Liver (tissue), 9 donors: ENCODE measurements around the gene LMX1B. TPM values are rescaled to one million over a fixed set of nuclear protein-coding genes. Genes with fewer than 3 reads are reported as not detected.

Experiments used
- DNase-seq: peaks from one replicate; pipeline ENCODE4 v3.0.0-alpha.2; 2017; ENCODE audit warnings: low spot score
- H3K27ac ChIP-seq, 2 donors: one replicate each; pipeline ENCODE4 v1.7.0; 2013; ENCODE audit warnings: inconsistent platforms in 2 of 2, low read length in 2 of 2, control low read depth in 1 of 2, low read depth in 1 of 2, mild to moderate bottlenecking in 1 of 2
- H3K27me3 ChIP-seq, 4 donors: one replicate each; pipeline versions ENCODE4 v1.6.1 to v1.7.0; 2013; ENCODE audit warnings: low read length in 3 of 4, inconsistent platforms in 1 of 4, mild to moderate bottlenecking in 1 of 4, moderate library complexity in 1 of 4; ENCODE audit not compliant: control insufficient read depth in 4 of 4, insufficient read depth in 4 of 4
- H3K36me3 ChIP-seq, 4 donors: one replicate each; pipeline versions ENCODE4 v1.6.1 to v1.7.0; 2013; ENCODE audit warnings: low read length in 3 of 4, mild to moderate bottlenecking in 3 of 4, low read depth in 1 of 4, moderate library complexity in 1 of 4; ENCODE audit not compliant: control insufficient read depth in 4 of 4, insufficient read depth in 3 of 4
- H3K4me1 ChIP-seq, 4 donors: one replicate each; pipeline versions ENCODE4 v1.6.1 to v1.7.0; 2013; ENCODE audit warnings: low read length in 3 of 4, mild to moderate bottlenecking in 3 of 4, moderate library complexity in 1 of 4; ENCODE audit not compliant: control insufficient read depth in 4 of 4, insufficient read depth in 4 of 4
- H3K4me3 ChIP-seq, 3 donors: one replicate each; pipeline versions ENCODE4 v1.6.1 to v1.7.0; 2013; ENCODE audit warnings: low read length in 3 of 3, control low read depth in 1 of 3, low read depth in 1 of 3, mild to moderate bottlenecking in 1 of 3
- H3K9ac ChIP-seq, 2 donors: one replicate each; pipeline ENCODE4 v1.7.0; 2013; ENCODE audit warnings: low read length in 2 of 2, mild to moderate bottlenecking in 2 of 2, moderate library complexity in 2 of 2, control low read depth in 1 of 2, low read depth in 1 of 2
- H3K9me3 ChIP-seq, 4 donors: one replicate each; pipeline versions ENCODE4 v1.6.1 to v1.7.0; 2013; ENCODE audit warnings: low read length in 3 of 4; ENCODE audit not compliant: control insufficient read depth in 4 of 4
- EGR1 ChIP-seq, 2 donors: IDR thresholded peaks; 2 replicates each; pipeline ENCODE4 v1.6.1; 2016 to 2018; ENCODE audit warnings: antibody characterized with exemption in 2 of 2, low read depth in 2 of 2
- FOXA1 ChIP-seq: IDR thresholded peaks from 2 replicates; pipeline ENCODE4 v1.6.1; 2016; ENCODE audit warnings: antibody characterized with exemption
- FOXA2 ChIP-seq: IDR thresholded peaks from 2 replicates; pipeline ENCODE4 v1.6.1; 2016; ENCODE audit warnings: antibody characterized with exemption
- GABPA ChIP-seq, 2 donors: IDR thresholded peaks in 1 of 2; conservative IDR thresholded peaks in 1 of 2; 2 replicates each; pipeline ENCODE4 v1.6.1; 2016; ENCODE audit warnings: antibody characterized with exemption in 2 of 2, mild to moderate bottlenecking in 1 of 2, moderate library complexity in 1 of 2
- HNF4A ChIP-seq, 2 donors: conservative IDR thresholded peaks; 2 replicates each; pipeline ENCODE4 v1.6.1; 2016; ENCODE audit warnings: antibody characterized with exemption in 2 of 2, mild to moderate bottlenecking in 2 of 2
- HNF4G ChIP-seq: IDR thresholded peaks from 2 replicates; pipeline ENCODE4 v1.6.1; 2016; ENCODE audit warnings: antibody characterized with exemption
- JUND ChIP-seq, 2 donors: IDR thresholded peaks; 2 replicates each; pipeline ENCODE4 v1.6.1; 2016; ENCODE audit warnings: antibody characterized with exemption in 2 of 2
- NR2F2 ChIP-seq: IDR thresholded peaks from 2 replicates; pipeline ENCODE4 v1.6.1; 2016; ENCODE audit warnings: antibody characterized with exemption
- RAD21 ChIP-seq, 2 donors: IDR thresholded peaks; 2 replicates each; pipeline ENCODE4 v1.6.1; 2016; ENCODE audit warnings: antibody characterized with exemption in 2 of 2, mild to moderate bottlenecking in 2 of 2
- RXRA ChIP-seq, 2 donors: IDR thresholded peaks; 2 replicates each; pipeline ENCODE4 v1.6.1; 2017 to 2018; ENCODE audit warnings: antibody characterized with exemption in 2 of 2, mild to moderate bottlenecking in 1 of 2
- SP1 ChIP-seq: IDR thresholded peaks from 2 replicates; pipeline ENCODE4 v1.6.1; 2018; ENCODE audit warnings: antibody characterized with exemption, mild to moderate bottlenecking
- TAF1 ChIP-seq: conservative IDR thresholded peaks from 2 replicates; pipeline ENCODE4 v1.6.1; 2016; ENCODE audit warnings: antibody characterized with exemption, mild to moderate bottlenecking
- YY1 ChIP-seq: IDR thresholded peaks from 2 replicates; pipeline ENCODE4 v1.6.1; 2016; ENCODE audit warnings: antibody characterized with exemption, mild to moderate bottlenecking
- WGBS: extraction: QIAGEN DNeasy Blood & Tissue Kit; methylation state at CpG from one replicate; pipeline ENCODE4 v1.1.7; 2013; 5-methylcytosine and 5-hydroxymethylcytosine counted together
- polyA plus RNA-seq, 2 donors: library from polyadenylated mRNA; stranded (reverse) in 1 of 2; unstranded in 1 of 2; fragments of 200-250 nt in 1 of 2; fragments of >200 nt in 1 of 2; fragmentation: Nextera tagmentation in 1 of 2; extraction: Ambion mirVana in 1 of 2; gene quantifications; one replicate each; pipeline versions ENCODE4 v1.2.1 to v1.2.3, GENCODE V29; 2013 to 2015
- total RNA-seq, 2 donors: library from RNA; depleted of rRNA; stranded (reverse); fragments of >200 nt; gene quantifications; one replicate each; pipeline ENCODE4 v1.2.3, GENCODE V29; 2014
- TF ChIP-seq, protein P1 (sequence below): IDR thresholded peaks from 2 replicates; pipeline ENCODE4 v1.6.1; 2016; ENCODE audit warnings: antibody characterized with exemption
- TF ChIP-seq, protein P2 (sequence below): IDR thresholded peaks from 2 replicates; pipeline ENCODE4 v1.6.1; 2016; ENCODE audit warnings: antibody characterized with exemption
- TF ChIP-seq, protein P3 (sequence below): fragments of 150-350 bp; IDR thresholded peaks from 2 replicates; pipeline ENCODE4 v1.5.1; 2017; ENCODE audit warnings: improper control_type of control experiment, low read depth, low read length; ENCODE audit not compliant: missing input control
- TF ChIP-seq, protein P4 (sequence below): IDR thresholded peaks from 2 replicates; pipeline ENCODE4 v1.6.1; 2016; ENCODE audit warnings: antibody characterized with exemption, mild to moderate bottlenecking
- TF ChIP-seq, protein P5 (sequence below): IDR thresholded peaks from 2 replicates; pipeline ENCODE4 v1.6.1; 2016; ENCODE audit warnings: antibody characterized with exemption
- donor health status: healthy.
- donor health status: healthy.
- donor health status: healthy.
- donor health status: healthy.
- donor health status: healthy.

The LMX1B gene
- total and polyA plus RNA-seq, 4 donors = not detected

DNA sequence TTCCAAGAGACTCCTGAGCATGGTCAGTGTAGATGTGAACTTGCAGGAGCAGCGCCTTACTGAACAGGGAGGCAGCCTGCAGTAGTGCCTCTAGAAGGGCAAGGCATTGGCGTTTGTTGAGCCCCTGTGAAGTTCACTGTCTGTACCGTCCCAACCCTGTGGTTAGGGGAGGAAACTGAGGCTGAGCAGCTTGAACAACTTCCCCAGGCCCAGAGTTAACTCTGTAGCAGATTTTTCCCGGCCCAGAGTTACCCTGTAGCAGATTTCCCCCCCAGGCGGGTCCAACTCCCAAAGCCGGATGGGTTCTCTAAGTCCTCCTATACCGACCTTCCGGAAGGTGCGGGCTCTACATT lies 9.6 kb downstream of the LMX1B start:
- H3K36me3 ChIP-seq = no peaks in the 10 kb centered on the region
- WGBS = 13% methylated on average over 9 of the region's 9 CpGs
- no peak for DNase-seq
- H3K4me1 ChIP-seq = peaks cover 6 to 17% (median 14%) of the 10 kb centered on the region in 4 donors
- H3K9ac ChIP-seq = no peak overlapping the region
- no peaks in the 10 kb centered on the region for H3K9me3 ChIP-seq
- TF ChIP-seq FOXA2 (no peak), HNF4G (no peak), FOXA1 (no peak), RAD21 (IDR thresholded peaks at IDR 0.05) (no peak)
- TF ChIP-seq, protein P1, sequence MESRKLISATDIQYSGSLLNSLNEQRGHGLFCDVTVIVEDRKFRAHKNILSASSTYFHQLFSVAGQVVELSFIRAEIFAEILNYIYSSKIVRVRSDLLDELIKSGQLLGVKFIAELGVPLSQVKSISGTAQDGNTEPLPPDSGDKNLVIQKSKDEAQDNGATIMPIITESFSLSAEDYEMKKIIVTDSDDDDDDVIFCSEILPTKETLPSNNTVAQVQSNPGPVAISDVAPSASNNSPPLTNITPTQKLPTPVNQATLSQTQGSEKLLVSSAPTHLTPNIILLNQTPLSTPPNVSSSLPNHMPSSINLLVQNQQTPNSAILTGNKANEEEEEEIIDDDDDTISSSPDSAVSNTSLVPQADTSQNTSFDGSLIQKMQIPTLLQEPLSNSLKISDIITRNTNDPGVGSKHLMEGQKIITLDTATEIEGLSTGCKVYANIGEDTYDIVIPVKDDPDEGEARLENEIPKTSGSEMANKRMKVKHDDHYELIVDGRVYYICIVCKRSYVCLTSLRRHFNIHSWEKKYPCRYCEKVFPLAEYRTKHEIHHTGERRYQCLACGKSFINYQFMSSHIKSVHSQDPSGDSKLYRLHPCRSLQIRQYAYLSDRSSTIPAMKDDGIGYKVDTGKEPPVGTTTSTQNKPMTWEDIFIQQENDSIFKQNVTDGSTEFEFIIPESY = no peak
- TF ChIP-seq, protein P2, sequence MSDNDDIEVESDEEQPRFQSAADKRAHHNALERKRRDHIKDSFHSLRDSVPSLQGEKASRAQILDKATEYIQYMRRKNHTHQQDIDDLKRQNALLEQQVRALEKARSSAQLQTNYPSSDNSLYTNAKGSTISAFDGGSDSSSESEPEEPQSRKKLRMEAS = no peak
- peaks cover 13 to 44% (median 27%) of the 10 kb centered on the region in 4 donors for H3K27me3 ChIP-seq
- H3K4me3 ChIP-seq = no peak overlapping the region
- no peak overlapping the region for H3K27ac ChIP-seq

DNA sequence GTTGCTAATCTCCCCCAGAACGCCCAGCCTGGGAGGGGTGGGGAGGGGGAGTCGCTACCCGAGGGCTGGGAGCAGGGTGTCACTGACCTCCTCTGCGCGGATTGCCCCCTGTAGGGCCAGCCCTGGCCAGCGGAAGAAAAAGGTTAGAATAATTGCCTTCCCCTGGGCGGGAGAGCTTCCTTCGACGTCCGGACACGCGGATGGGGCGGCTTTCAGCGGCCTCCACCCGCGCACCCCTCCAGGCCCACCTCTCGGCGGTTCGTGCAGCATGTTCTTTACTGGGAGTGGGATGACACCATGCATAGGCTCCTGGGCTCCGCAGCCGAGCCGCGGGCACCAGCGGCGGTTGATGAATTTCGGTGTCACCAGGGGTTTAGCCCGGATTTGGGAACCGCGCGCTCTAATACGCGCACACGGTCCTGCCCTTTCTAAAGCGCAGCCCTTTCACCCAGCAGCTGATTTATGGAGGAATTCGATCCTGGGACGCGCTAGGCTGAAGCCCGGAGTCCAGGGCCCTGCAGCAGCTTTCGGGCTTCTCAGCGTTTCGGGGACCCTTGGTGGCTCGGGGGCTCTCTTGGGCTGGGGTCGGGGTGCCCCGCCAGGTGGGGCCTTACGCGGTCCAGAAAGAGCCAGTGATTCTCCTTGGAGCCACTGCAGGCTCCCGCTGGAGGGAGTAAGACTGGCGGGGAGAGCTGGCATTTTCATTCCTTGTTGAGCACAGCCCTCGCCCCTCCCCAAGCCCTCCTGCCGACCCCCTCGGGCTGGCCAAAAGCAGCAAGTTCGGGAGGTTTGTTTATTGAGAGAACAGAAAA lies 10.1 kb downstream of the LMX1B start:
- H3K9me3 ChIP-seq = no peaks in the 10 kb centered on the region
- H3K27ac ChIP-seq = no peak overlapping the region
- no peak overlapping the region for H3K4me3 ChIP-seq
- no peaks in the 10 kb centered on the region for H3K36me3 ChIP-seq
- no peak for DNase-seq
- no peak overlapping the region for H3K9ac ChIP-seq
- WGBS = 8% methylated on average over 52 of the region's 52 CpGs
- TF ChIP-seq TAF1 (no peak), YY1 (no peak), HNF4G (no peak), RAD21 (IDR thresholded peaks at IDR 0.05) (no peak), EGR1 (IDR thresholded peaks at IDR 0.05; ENCODE audit: low read depth in 2 of 2) (no peak), RXRA (IDR thresholded peaks at IDR 0.05) (no peak), FOXA2 (no peak), NR2F2 (no peak), SP1 (no peak), JUND (IDR thresholded peaks at IDR 0.05) (no peak), FOXA1 (no peak), HNF4A (conservative IDR thresholded peaks at IDR 0.05) (no peak), GABPA (IDR thresholded peaks at IDR 0.05 in 1 of 2, conservative IDR thresholded peaks at IDR 0.05 in 1 of 2) (no peak)
- TF ChIP-seq, protein P3, sequence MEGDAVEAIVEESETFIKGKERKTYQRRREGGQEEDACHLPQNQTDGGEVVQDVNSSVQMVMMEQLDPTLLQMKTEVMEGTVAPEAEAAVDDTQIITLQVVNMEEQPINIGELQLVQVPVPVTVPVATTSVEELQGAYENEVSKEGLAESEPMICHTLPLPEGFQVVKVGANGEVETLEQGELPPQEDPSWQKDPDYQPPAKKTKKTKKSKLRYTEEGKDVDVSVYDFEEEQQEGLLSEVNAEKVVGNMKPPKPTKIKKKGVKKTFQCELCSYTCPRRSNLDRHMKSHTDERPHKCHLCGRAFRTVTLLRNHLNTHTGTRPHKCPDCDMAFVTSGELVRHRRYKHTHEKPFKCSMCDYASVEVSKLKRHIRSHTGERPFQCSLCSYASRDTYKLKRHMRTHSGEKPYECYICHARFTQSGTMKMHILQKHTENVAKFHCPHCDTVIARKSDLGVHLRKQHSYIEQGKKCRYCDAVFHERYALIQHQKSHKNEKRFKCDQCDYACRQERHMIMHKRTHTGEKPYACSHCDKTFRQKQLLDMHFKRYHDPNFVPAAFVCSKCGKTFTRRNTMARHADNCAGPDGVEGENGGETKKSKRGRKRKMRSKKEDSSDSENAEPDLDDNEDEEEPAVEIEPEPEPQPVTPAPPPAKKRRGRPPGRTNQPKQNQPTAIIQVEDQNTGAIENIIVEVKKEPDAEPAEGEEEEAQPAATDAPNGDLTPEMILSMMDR = no peak
- TF ChIP-seq, protein P4, sequence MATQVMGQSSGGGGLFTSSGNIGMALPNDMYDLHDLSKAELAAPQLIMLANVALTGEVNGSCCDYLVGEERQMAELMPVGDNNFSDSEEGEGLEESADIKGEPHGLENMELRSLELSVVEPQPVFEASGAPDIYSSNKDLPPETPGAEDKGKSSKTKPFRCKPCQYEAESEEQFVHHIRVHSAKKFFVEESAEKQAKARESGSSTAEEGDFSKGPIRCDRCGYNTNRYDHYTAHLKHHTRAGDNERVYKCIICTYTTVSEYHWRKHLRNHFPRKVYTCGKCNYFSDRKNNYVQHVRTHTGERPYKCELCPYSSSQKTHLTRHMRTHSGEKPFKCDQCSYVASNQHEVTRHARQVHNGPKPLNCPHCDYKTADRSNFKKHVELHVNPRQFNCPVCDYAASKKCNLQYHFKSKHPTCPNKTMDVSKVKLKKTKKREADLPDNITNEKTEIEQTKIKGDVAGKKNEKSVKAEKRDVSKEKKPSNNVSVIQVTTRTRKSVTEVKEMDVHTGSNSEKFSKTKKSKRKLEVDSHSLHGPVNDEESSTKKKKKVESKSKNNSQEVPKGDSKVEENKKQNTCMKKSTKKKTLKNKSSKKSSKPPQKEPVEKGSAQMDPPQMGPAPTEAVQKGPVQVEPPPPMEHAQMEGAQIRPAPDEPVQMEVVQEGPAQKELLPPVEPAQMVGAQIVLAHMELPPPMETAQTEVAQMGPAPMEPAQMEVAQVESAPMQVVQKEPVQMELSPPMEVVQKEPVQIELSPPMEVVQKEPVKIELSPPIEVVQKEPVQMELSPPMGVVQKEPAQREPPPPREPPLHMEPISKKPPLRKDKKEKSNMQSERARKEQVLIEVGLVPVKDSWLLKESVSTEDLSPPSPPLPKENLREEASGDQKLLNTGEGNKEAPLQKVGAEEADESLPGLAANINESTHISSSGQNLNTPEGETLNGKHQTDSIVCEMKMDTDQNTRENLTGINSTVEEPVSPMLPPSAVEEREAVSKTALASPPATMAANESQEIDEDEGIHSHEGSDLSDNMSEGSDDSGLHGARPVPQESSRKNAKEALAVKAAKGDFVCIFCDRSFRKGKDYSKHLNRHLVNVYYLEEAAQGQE = no peak
- TF ChIP-seq, protein P5, sequence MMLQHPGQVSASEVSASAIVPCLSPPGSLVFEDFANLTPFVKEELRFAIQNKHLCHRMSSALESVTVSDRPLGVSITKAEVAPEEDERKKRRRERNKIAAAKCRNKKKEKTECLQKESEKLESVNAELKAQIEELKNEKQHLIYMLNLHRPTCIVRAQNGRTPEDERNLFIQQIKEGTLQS = no peak
- TF ChIP-seq, protein P1 = no peak
- TF ChIP-seq, protein P2 = no peak
- peaks cover 6 to 14% (median 10%) of the 10 kb centered on the region in 4 donors for H3K4me1 ChIP-seq
- peaks cover 13 to 45% (median 24%) of the 10 kb centered on the region in 4 donors for H3K27me3 ChIP-seq
